ENCODE results near the gene VPS26B.
A peak's percentile ranks its signal among the peaks of the same experiment; 100 is the strongest.
"Not testable (repeated sequence)": the region's sequence is repeated elsewhere in the genome, so short reads cannot be mapped to it uniquely, and the experiment has no call there.

The VPS26B gene

DNA sequence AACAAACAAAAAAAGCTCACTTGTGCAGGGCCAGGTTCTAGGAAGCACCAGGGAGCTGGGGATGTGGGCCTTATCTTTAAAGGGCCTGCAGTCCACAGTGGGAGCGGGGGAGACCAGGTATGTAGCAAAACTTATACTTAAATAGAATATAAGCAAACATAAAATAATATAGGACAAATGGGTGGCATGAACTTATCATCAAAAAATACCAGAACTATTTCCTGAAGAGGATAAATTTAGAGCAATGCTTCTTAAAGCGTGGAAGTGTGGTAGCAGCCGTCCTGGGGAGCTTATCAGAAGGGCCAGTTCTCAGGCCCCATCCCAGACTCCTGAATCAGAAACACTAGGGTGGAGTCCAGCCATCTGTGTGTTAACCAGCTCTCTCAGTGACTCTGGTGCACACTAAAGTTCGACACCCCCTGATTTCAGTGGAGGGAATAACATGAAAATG, 9.3 kb downstream of the VPS26B start:
- no peak for DNase-seq

DNA sequence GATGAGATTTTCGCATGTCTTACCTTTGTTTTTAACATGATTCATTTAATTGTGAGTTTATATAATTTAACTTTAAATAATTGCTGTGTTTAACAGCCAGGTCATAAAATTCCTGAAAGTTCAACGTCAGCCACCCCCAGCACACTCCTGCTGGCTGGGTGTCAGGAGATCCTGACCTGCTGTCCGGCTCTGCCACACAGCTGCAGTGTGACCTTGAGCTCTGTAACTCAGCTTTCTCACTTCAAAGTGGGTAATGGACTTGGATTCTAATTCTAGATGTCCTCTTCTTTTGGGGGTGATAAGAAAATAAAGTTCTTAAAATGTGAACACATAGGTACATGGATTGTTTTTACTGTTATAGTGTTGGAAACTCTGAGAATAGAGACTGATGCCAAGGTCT, 10.9 kb downstream of the VPS26B start:
- no peak for DNase-seq

DNA sequence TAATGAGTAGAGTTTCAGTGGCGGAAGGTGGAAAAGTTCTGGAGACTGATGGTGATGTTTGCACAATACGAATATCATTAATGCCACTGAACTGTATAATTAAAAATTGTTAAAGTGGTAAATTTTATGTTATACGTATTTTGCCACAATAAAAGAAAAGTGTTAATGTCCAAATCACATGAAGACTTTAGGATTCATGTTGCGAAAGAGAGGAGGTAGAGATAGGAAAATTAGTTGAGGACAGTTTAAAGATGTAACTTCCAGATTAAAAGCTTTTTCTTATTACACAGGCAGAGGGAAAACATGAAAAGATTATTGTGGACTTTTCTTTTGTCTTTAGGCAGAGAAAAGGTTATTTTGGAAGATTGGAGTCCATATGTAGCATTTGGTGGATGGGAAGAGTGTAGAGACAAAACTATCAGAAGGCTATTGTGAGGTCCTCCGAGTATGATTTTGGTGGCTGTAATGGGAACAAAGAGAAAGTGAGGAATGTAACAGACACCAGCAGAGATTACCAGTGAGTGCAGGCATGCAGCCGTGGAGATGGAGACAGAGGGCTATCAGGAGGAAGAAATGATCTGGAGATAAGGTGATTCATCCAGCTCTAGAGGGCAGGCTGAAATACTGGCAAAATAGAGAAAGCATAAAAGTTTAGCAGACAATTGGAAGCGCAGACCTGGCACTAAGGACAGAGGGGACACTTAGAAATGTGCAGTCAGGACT, 12.5 kb downstream of the VPS26B start:
- DNase-seq = no peak

DNA sequence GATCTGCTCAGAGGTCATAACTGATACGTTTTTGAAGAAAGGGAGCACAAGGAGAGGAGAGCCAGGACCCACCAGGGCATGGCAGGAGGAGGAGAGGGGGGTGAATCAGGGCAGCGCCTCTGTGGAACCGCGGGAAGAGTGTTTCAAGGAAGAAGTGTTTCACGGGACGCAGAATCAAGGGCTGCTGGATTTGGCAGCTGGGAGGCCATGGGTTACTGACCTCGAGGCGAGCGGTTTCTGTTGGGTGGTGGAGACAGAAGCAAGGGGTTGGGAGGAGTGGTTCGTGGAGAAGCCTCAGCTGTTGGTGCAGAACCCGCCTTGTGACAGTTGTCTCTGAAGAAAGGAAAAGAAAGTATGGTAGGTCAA, 13.1 kb downstream of the VPS26B start:
- no peak for DNase-seq

DNA sequence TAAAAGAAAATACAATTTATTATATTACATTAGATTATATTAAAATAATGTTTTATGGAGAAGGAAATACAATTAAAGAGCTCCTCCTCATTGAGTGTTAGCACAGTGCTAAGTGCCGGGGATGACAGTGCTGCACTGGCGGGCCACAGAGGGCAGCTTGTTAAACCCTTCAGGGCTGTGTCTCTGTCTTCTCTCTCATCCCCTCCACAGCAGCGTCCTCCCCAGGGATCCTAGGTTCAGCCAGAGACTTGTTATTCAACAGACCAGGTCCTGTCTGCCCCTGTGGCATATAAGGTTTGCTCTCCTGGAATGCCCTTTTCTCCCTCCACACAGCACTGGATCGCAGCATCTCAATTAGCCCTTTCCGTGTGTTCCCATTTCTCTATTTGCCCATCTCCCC, 14.5 kb downstream of the VPS26B start:
- no peak for DNase-seq

DNA sequence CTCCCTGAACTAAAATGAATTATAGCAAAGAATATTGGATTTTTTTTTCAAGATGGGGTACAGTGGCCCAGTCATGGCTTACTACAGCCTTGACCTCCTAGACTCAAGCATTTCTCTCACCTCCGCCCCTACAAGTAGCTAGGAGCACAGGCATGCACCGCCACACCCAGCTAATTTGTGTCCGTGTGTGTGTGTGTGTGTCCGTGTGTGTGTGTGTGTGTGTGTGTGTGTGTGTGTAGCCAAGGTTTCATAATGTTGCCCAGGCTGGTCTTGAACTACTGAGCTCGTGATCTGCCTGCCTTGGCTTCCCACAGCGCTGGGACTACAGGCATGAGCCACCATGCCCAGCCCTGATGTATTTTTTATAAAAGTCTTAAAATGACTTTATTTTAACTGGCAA, 16.1 kb downstream of the VPS26B start:
- DNase-seq = no peak

DNA sequence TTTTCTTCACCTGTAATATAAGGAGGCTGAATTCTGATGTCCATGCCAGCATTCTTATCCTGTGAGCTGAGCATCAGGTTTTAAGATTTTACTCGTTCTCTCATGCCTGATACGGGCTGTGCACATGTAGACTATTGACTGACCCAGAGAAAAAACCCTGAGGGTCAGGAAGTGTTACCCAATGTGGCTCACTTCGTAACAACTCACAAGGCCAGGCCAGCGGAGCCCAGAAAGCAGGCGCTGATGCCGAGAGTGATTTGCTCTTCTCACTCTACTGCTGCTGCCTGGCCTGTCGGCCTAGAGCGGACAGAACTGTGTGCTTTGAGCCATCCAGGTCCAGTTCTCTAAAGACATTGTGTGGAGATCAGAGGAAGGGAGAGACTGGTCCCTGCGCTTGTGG, 17.9 kb downstream of the VPS26B start:
- DNase-seq = no peak

DNA sequence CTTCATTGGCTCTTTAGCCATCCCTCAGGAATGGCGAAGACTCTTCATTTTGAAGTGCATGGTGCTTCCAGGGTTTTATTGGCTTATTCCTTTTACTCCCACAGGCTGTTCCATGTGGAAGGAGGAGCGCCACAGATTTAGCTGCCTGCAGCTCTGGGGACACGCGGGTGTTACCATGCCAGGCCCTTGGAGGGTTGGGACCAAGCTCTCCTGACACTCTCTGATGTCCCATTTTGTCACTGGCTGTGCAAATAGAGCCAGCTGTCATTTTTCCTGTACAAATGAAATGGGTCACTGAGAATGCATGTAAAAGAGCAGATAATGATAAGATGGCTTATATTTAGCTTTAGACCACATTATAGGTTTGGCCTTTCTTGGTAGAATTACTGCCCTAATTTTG, 19.4 kb downstream of the VPS26B start:
- DNase-seq = no peak

DNA sequence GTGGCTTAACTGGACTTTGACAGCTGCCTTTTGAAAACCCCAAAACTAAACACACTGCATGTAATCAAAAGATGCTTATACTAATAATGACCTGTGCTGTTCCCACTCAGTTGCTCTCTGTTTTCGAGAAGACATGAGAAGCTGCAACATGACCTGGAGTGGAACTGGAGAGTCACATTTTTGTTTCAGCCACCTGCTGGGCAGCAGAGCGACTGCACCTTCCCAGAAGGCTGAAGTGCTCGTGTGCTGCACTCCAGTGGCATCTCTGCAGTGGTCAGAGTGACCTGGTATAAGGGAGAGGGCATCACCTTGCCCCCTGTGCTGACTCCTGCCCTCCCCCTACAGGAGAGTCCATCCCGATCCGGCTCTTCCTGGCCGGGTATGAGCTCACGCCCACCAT, 20.1 kb downstream of the VPS26B start:
- no peak for DNase-seq

DNA sequence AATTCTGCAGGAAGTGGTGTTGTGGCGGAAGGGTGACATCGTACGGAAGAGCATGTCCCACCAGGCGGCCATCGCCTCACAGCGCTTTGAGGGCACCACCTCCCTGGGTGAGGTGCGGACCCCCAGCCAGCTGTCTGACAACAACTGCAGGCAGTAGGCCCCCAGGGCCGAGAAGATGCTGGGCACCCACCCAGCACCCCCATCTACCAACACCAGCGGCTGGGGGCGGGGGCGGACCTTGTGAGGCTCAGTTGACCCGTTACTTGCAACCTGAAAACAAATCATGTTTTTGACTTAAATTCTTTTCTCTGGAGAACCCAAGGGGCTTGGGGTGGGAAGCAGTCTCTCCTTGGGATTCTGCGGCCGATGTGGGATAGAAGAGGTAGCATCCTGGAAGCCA, 21.0 kb downstream of the VPS26B start:
- DNase-seq = no peak

DNA sequence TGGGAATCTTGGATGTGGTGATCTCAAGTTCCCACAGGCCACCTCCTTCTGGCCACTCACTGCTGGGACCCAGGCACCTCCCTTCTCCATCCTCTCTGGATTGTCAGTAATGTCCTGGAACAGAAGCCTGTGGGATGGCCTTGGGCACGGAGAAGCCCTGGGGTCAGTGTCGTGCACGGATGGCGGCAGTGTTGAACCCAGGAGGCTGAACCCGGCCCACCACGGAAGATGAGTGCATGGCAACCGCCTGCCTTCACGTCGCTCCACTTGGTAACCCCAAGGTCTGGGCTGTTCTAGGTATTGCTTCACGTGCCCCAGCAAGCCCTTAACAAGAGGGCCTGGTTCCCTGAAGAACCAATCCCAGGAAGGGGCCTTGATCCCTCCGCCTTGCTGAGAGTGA, 21.6 kb downstream of the VPS26B start:
- no peak for DNase-seq

DNA sequence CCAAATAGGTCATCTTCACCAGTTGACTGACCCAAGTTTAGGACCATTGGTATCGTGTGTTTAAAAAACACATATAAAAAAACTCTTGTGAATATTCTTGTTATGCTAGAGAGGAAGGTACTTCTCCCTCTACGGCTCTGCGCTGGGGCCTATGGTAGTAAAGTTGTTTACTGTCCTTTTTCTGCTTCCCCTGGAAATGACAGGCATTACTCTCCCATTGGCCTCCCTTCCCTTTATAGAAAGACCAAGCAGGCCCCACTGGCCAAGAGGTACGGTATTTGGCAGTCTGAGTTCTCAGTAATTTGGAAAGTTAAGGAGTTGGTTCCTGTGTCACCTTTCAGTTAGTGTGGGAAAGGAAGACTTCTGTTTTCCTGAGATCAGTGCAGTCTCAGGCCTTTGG, 22.2 kb downstream of the VPS26B start:
- DNase-seq = no peak

DNA sequence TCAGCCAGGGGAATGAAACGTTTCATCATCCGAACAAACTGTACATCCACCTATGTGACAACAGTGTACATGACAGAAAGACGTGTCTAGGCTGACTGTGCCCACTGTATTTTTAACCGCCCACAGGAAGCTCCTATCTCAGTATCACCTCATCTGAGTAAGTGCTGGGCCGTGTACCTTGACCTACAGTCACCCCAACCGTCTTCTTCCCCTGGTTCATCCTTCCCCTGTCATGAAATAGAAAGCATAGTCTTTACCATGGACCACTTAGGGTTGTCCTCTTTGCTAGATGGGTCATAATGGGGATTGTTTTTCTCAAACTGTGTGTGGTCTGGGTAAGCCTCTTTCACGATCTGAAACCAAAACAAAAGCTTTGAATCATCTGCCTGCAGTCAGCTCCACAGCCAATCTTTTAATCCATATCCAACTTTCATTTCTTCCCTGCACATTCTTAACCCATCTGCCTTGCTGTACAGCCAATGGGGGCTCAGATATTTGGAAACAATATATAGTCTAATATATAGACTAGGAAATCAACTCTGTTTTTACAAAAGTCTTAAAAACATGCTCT, 24.5 kb downstream of the VPS26B start:
- DNase-seq = no peak

DNA sequence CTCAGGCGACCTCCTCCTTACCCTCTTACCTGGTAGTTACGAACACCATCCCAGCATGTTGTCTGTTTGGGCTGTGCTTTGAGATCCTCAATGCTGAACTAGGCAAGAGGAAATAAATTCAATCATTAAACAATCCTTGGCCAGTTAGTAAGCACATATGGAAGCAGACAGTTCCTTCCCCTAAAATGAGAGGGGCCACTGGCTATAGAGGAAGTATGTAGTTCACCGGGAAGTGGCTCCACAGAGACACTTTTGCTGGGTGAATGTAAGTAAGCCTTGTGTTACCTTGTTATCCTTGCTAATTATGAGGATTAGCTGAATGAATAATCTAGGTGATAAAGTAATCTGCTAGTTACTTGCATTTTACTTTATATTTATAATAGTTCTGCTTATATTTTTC, 25.8 kb downstream of the VPS26B start:
- no peak for DNase-seq

DNA sequence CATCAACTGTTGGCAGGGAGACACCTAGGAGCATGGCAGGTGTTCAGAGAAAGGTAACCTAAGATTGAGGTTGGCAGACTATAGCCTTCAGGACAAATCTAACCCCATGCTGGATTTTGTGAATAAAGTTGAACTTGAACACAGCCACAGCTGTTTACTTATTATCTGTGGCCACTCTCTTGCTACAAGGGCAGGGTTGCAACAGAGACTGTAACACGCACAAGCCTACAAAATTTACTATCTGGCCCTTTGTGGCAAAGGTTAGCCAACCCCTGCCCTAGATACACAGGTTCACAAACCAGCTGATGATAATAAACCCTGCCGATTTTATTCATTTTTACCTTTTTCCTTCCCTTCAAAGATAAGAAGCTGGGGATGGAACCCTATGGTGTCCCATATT, 26.2 kb downstream of the VPS26B start:
- no peak for DNase-seq

DNA sequence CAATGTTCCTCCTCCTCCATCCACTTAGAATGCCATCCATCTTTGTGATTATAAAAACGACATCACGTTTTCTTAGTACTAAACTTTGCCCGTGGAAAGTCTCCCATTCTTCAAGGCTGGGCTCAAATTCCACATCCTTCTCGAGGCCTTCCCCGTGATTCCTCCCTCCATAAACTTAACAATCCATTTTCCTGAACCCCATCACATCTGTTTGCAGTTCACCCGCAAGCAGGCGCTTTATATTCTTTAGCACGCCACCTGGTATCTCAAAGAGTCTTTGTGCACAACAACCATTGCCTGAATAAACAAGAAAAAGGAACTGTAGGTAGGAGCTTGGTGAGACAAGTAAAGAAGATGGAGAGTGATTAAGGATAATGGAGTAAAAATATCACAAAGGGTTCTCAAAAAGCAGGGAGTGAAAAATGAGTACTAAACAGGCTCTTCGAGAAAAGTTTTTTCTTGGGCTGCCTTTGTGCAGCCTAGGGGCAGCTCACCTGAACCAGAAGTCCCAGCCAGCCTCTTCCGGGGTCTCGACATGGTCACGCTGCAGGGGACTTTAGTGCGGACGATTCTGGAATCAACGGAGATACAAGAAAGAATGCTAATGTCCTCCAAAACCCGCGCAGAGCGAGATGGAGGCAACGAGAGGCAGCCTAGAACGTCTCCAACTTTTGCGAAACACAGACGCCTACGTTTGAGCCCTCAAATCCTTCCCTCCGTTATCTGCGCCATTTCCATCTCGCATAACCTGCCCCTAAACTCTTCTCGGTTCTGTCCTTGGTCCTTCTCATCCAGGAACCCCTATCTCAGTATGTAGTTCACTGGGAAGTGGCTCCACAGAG, 28.1 kb downstream of the VPS26B start:
- DNase-seq = no peak

DNA sequence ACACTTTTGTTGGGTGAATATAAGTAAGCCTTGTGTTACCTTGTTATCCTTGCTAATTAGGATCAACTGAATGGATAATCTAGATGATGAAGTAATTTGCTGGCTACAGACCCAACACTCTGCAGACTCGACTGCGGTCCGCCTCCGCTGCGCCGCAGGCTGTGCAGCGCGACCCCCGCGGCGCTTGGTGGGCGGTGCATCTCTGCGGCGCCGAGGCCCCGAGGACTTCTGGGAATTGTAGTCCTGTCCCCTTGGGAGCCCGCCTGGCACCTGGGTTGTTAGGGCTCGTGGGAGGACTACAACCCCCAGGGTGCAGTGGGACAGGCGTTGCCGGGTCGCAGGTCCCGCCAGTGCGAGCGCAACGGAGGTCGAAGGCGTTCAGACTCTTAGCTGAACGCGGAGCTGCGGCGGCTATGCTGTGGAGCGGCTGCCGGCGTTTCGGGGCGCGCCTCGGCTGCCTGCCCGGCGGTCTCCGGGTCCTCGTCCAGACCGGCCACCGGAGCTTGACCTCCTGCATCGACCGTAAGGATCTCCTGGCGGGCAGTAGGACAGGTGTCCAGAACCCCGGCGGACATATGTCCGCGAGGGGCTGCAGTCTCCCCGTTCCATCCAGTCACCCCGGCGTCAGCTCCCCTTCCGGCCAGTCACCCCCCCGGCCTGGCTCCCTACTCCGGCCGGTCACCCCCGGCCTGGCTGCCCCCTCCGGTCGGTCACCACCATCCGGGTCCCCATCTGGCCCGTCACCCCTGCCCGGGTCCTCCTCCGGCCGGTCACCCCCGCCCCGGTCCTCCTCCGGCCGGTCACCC, 28.9 kb downstream of the VPS26B start, which contains the start of the genes ACAD8 and THYN1:
ACAD8 (plus strand) TSS at position 381 of the 806 bp plus-strand sequence; CDS start at position 414, 33 bp downstream.
THYN1 (minus strand) TSS at position 165 of the 806 bp plus-strand sequence. CDS start 470 bp downstream, outside the sequence.
- DNase-seq = peak; percentile 96

DNA sequence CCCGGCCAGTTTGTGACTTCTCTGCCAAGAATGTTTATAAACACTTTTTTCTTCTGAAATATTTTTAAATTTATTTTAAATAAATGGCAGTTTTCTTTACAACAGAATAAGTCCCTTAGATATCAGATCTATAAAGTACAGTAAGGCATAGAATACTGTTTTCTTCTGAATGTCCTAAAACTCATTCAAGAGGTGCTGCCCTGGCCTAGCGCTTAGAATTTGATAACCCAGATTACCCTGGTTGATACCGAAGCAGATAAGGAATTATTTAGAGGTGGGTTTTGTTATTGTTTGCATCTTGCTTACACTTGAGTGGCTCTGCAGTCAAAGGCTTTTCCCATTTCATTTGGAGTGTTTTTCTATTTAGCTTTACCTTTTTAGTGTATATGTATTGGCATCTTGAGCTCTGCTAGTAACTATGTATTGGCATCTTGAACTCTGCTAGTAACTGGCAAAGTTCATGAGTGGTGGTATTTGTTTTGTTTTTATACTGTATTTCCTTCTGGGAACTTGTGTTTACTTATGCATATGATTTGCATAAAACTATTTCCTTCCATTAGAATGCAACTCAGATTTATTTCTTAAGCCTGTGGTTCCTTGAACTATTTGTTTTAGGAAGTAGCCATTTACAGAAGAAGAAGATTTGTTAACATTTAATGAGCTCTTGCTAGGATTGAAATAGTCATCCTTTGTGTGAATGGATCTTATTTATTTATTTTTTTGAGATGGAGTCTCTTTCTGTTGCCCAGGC, 30.1 kb downstream of the VPS26B start:
- DNase-seq = no peak

DNA sequence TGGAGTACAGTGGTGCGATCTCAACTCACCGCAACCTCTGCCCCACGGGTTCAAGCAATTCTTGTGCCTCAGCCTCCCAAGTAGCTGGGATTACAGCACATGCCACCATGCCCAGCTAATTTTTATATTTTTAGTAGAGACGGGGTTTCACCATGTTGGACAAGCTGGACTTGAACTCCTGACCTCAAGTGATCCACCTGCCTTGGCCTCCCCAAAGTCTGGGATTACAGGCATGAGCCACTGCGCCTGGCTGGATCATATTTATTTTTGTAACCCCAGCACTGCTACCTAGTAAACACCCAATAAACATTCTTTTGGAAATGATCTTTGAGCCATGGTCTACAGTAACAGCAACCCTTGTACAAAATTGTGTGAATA, 30.7 kb downstream of the VPS26B start:
- not testable (repeated sequence) for DNase-seq

DNA sequence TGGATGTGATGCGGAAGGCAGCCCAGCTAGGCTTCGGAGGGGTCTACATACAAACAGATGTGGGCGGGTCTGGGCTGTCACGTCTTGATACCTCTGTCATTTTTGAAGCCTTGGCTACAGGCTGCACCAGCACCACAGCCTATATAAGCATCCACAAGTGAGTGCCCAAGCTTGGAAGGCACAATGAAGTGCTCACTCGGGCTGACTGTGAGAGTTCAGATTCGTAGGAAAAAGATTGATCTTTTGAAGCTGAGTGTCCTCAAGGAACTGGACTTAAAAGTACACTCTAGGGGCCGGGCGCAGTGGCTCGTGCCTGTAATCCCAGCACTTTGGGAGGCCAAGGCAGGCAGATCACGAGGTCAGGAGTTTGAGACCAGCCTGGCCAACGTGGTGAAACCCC, 32.6 kb downstream of the VPS26B start:
- no peak for DNase-seq

DNA sequence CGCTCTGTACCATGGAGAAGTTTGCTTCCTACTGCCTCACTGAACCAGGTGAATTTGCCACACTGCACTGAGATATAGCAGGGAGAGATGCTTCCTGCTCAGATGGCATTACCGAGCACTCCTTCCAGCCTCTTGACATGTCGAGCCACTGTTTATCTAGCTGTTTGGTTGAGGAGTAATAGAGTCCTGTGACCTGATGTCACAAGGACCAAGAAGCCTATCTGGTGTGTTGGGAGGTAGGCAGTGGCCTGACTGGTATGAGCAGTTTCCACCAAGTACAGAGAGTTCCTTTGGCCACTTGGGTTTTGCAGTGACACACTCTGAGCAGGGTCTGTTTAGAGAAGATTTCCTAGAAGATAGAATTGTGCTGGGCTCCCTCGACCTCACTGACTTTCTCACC, 34.1 kb downstream of the VPS26B start:
- no peak for DNase-seq

DNA sequence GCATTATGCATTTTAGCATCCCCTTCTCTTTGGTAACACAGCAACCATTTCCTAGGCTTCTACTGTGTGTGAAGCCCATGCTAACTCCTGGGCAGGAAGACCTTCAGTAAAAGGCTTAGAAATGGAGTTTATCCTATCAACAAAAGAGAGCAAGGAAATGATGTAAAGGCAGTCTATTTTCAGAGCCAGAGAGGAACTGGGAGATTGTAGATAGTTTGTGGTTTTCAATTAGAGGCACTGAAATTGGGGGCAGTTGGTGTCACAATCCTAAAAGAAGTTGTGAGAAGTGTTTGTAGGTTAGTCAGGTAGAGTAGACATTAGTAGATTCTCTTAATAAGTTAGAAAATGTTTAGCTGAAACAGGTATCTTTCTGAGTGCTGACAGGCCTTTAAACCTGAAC, 36.0 kb downstream of the VPS26B start:
- DNase-seq = no peak
